SW 1271 (cell line): ENCODE data around the gene INVS.
"Not testable (repeated sequence)": the region's sequence is repeated elsewhere in the genome, so short reads cannot be mapped to it uniquely, and the experiment has no call there.

Source experiments
- DNase-seq, 2 experiments: peaks; one replicate each; lab custom pipeline; 2025; lab: John Stamatoyannopoulos, UW

The INVS gene

GRCh38 chr9:100098887-100099721 is at the start of gene INVS, which contains the start of gene ERP44:
INVS (plus strand) TSS chr9:100099243; CDS start chr9:100104522, 5,279 bp downstream.
ERP44 (minus strand) TSS chr9:100099000; CDS start chr9:100098840, 160 bp downstream.
- DNase-seq, result peak; percentile 100

GRCh38 chr9:100049551-100049950 is 49.5 kb upstream of the INVS start:
- DNase-seq, result no peak

- no peak for DNase-seq
Measured at GRCh38 chr9:100052375-100052774, 46.7 kb upstream of the INVS start.

- no peak for DNase-seq
Measured at GRCh38 chr9:100056561-100056960, 42.5 kb upstream of the INVS start.

- DNase-seq, result no peak
Measured at GRCh38 chr9:100057624-100058023, 41.4 kb upstream of the INVS start.

GRCh38 chr9:100058699-100059579 is 40.1 kb upstream of the INVS start:
- no peak for DNase-seq

- DNase-seq, result not testable (repeated sequence)
Measured at GRCh38 chr9:100062683-100063082, 36.4 kb upstream of the INVS start.

GRCh38 chr9:100063185-100063584 is 35.9 kb upstream of the INVS start:
- DNase-seq, result no peak

- DNase-seq, result no peak
Measured at GRCh38 chr9:100064872-100065581, 34.0 kb upstream of the INVS start.

GRCh38 chr9:100066539-100066938 is 32.5 kb upstream of the INVS start:
- DNase-seq, result peak in 1 of 2 experiments; percentile 9

GRCh38 chr9:100067990-100068389 is 31.1 kb upstream of the INVS start:
- DNase-seq, result not testable (repeated sequence)

- not testable (repeated sequence) for DNase-seq
Measured at GRCh38 chr9:100069068-100069467, 30.0 kb upstream of the INVS start.

GRCh38 chr9:100070104-100071041 is 28.7 kb upstream of the INVS start:
- no peak for DNase-seq

- no peak for DNase-seq
Measured at GRCh38 chr9:100071271-100071670, 27.8 kb upstream of the INVS start.

GRCh38 chr9:100072805-100073204 is 26.2 kb upstream of the INVS start:
- DNase-seq, result no peak

GRCh38 chr9:100074093-100074492 is 24.9 kb upstream of the INVS start:
- no peak for DNase-seq

GRCh38 chr9:100074989-100075388 is 24.1 kb upstream of the INVS start:
- no peak for DNase-seq

- DNase-seq, result not testable (repeated sequence)
Measured at GRCh38 chr9:100076256-100076655, 22.8 kb upstream of the INVS start.

- DNase-seq, result no peak
Measured at GRCh38 chr9:100082782-100083181, 16.3 kb upstream of the INVS start.

GRCh38 chr9:100083448-100084127 is 15.5 kb upstream of the INVS start:
- DNase-seq, result no peak
